ENCODE data around the gene OBSCN. TPM values are rescaled to one million over a fixed set of nuclear protein-coding genes. Genes with fewer than 3 reads are reported as not detected.
A peak's percentile ranks its signal among the peaks of the same experiment; 100 is the strongest.

Gene OBSCN
- total RNA-seq, 1 donor from 2014 or later, result 39.4 TPM

GRCh38 chr1:228281631-228282328, 73.9 kb downstream of the OBSCN start:
- no peak overlapping the region for H3K27ac ChIP-seq
- H3K4me1 ChIP-seq, result no peaks in the 10 kb centered on the region
- intact Hi-C loops (cut with DNase I), result no loop called here
- no peaks in the 10 kb centered on the region for H3K9me3 ChIP-seq
- no peak for ATAC-seq
- TF ChIP-seq, protein P1, sequence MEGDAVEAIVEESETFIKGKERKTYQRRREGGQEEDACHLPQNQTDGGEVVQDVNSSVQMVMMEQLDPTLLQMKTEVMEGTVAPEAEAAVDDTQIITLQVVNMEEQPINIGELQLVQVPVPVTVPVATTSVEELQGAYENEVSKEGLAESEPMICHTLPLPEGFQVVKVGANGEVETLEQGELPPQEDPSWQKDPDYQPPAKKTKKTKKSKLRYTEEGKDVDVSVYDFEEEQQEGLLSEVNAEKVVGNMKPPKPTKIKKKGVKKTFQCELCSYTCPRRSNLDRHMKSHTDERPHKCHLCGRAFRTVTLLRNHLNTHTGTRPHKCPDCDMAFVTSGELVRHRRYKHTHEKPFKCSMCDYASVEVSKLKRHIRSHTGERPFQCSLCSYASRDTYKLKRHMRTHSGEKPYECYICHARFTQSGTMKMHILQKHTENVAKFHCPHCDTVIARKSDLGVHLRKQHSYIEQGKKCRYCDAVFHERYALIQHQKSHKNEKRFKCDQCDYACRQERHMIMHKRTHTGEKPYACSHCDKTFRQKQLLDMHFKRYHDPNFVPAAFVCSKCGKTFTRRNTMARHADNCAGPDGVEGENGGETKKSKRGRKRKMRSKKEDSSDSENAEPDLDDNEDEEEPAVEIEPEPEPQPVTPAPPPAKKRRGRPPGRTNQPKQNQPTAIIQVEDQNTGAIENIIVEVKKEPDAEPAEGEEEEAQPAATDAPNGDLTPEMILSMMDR (IDR thresholded peaks at IDR 0.05), result no peak
- peaks cover 13% of the 10 kb centered on the region for H3K36me3 ChIP-seq
- H3K27me3 ChIP-seq, result no peaks in the 10 kb centered on the region
- DNase-seq, result peak; percentile 52
- H3K4me3 ChIP-seq, result no peak overlapping the region

- intact Hi-C loops (cut with DNase I), result no loop called here
- Histone ChIP-seq H3K36me3 (peaks cover 13% of the 10 kb centered on the region), H3K4me1 (no peaks in the 10 kb centered on the region), H3K27ac (no peak overlapping the region), H3K9me3 (no peaks in the 10 kb centered on the region), H3K4me3 (no peak overlapping the region), H3K27me3 (no peaks in the 10 kb centered on the region)
- ATAC-seq, result no peak
- TF ChIP-seq, protein P1 (IDR thresholded peaks at IDR 0.05), result no peak
- peak; percentile 59 for DNase-seq
Observed at GRCh38 chr1:228282329-228283042, 74.6 kb downstream of the OBSCN start.

GRCh38 chr1:228283043-228283371, 75.2 kb downstream of the OBSCN start:
- Histone ChIP-seq H3K9me3 (no peaks in the 10 kb centered on the region), H3K27ac (no peak overlapping the region), H3K4me1 (no peaks in the 10 kb centered on the region), H3K27me3 (no peaks in the 10 kb centered on the region), H3K36me3 (peaks cover 13% of the 10 kb centered on the region), H3K4me3 (no peak overlapping the region)
- intact Hi-C loops (cut with DNase I), result no loop called here
- TF ChIP-seq, protein P1 (IDR thresholded peaks at IDR 0.05), result no peak
- DNase-seq (peak; percentile 62), ATAC-seq (no peak)

- Histone ChIP-seq H3K9me3 (no peaks in the 10 kb centered on the region), H3K4me3 (no peak overlapping the region), H3K36me3 (peaks cover 13% of the 10 kb centered on the region), H3K27me3 (no peaks in the 10 kb centered on the region), H3K4me1 (no peaks in the 10 kb centered on the region), H3K27ac (no peak overlapping the region)
- ATAC-seq, result no peak
- intact Hi-C loops (cut with DNase I), result no loop called here
- peak; percentile 55 for DNase-seq
- TF ChIP-seq, protein P1 (IDR thresholded peaks at IDR 0.05), result no peak
Observed at GRCh38 chr1:228283476-228284147, 75.8 kb downstream of the OBSCN start.

DNA sequence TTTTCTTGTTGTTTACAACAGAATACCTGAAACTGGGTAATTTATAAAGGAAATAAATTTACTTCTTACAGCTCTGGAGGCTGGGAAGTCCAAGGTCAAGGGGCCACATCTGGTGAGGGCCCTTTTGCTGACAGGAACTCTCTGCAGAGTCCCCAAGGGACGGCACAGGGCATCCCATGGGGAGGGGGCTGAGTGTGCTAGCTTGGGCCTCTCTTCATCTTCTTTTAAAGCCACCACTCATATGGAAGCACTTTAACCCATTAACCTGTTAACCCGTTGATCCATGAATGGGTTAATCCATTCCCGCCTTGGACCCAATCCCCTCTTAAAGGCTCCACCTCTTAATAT, 76.3 kb downstream of the OBSCN start:
- DNase-seq, result no peak

More for the DNA sequence above, 76.3 kb downstream of the OBSCN start:
- H3K27ac ChIP-seq, result no peak overlapping the region
- no peak for ATAC-seq
- H3K36me3 ChIP-seq, result peaks cover 13% of the 10 kb centered on the region
- no peak overlapping the region for H3K4me3 ChIP-seq
- intact Hi-C loops (cut with DNase I), result no loop called here
- H3K27me3 ChIP-seq, result no peaks in the 10 kb centered on the region
- TF ChIP-seq, protein P1 (IDR thresholded peaks at IDR 0.05), result no peak
- H3K4me1 ChIP-seq, result no peaks in the 10 kb centered on the region
- H3K9me3 ChIP-seq, result no peaks in the 10 kb centered on the region
